Measurements from ENCODE around the gene BIRC6. TPM values are rescaled to one million over a fixed set of nuclear protein-coding genes. Genes with fewer than 3 reads are reported as not detected.

The BIRC6 gene
- total RNA-seq, 1 experiment from 2014 or later: 79.0 TPM

- no peak for DNase-seq
- no peaks in the 10 kb centered on the region for H3K27me3 ChIP-seq (ENCODE audit: insufficient read depth, low read depth)
- no peaks in the 10 kb centered on the region for H3K9me2 ChIP-seq (ENCODE audit: insufficient read depth)
- H3F3A ChIP-seq (ENCODE audit: insufficient read depth, low read depth): peaks cover 22% of the 10 kb centered on the region; the same call in 1 of the 2 replicates
- CTCF ChIA-PET: no interaction called here
- H2AFZ ChIP-seq: no peak overlapping the region
- no peaks in the 10 kb centered on the region for H3K79me2 ChIP-seq (ENCODE audit: low read depth)
- peaks cover 15% of the 10 kb centered on the region for H4K20me1 ChIP-seq (ENCODE audit: insufficient read depth)
- POLR2A ChIA-PET (ENCODE audit: unreplicated experiment): no interaction called here
- H3K27ac ChIP-seq: no peak overlapping the region
- intact Hi-C loops (cut with micrococcal nuclease; ENCODE audit: unreplicated experiment): no loop called here
- no peak overlapping the region for H3K4me2 ChIP-seq
- no peaks in the 10 kb centered on the region for H3K4me1 ChIP-seq (replicated peaks; ENCODE audit: insufficient read depth)
- peaks cover 33% of the 10 kb centered on the region for H3K36me3 ChIP-seq (ENCODE audit: low read depth)
- TF ChIP-seq EZH2 (IDR thresholded peaks at IDR 0.05; ENCODE audit: low read depth): no peak
- TF ChIP-seq, protein P1, sequence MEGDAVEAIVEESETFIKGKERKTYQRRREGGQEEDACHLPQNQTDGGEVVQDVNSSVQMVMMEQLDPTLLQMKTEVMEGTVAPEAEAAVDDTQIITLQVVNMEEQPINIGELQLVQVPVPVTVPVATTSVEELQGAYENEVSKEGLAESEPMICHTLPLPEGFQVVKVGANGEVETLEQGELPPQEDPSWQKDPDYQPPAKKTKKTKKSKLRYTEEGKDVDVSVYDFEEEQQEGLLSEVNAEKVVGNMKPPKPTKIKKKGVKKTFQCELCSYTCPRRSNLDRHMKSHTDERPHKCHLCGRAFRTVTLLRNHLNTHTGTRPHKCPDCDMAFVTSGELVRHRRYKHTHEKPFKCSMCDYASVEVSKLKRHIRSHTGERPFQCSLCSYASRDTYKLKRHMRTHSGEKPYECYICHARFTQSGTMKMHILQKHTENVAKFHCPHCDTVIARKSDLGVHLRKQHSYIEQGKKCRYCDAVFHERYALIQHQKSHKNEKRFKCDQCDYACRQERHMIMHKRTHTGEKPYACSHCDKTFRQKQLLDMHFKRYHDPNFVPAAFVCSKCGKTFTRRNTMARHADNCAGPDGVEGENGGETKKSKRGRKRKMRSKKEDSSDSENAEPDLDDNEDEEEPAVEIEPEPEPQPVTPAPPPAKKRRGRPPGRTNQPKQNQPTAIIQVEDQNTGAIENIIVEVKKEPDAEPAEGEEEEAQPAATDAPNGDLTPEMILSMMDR (conservative IDR thresholded peaks at IDR 0.05): no peak
- no TSS peak for BruUV-seq (replicated peaks)
- no peaks in the 10 kb centered on the region for H3K9me3 ChIP-seq (ENCODE audit: insufficient read depth, low read depth)
- H3K4me3 ChIP-seq: no peak overlapping the region
Observed at GRCh38 chr2:32496662-32497061, 139.8 kb downstream of the BIRC6 start.

DNA sequence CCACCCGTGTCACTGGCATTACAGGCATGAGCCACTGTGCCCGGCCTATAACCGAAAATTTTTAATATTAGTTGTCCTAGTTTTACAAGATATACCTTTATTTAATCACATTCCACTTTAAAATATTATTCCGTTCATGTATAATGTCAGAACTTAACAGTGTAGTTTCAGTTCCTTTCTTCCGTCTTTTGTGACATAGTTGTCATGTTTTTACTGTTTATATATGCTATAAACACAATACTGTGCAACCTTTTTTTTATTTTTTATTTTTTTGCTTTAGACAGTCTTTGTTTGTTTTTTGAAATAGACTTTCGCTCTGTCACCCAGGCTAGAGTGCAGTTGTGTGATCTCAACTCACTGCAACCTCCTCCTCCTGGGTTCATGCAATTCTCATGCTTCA is 141.5 kb downstream of the BIRC6 start:
- Histone ChIP-seq H3F3A (ENCODE audit: insufficient read depth, low read depth) (peaks cover 14% of the 10 kb centered on the region; the same call in 1 of the 2 replicates), H3K79me2 (ENCODE audit: low read depth) (no peaks in the 10 kb centered on the region), H3K4me3 (no peak overlapping the region), H3K27me3 (ENCODE audit: insufficient read depth, low read depth) (no peaks in the 10 kb centered on the region), H3K4me2 (no peak overlapping the region), H3K9me3 (ENCODE audit: insufficient read depth, low read depth) (no peaks in the 10 kb centered on the region), H3K4me1 (replicated peaks; ENCODE audit: insufficient read depth) (no peaks in the 10 kb centered on the region), H4K20me1 (ENCODE audit: insufficient read depth) (peaks cover 11% of the 10 kb centered on the region), H2AFZ (no peak overlapping the region), H3K27ac (no peak overlapping the region), H3K9me2 (ENCODE audit: insufficient read depth) (no peaks in the 10 kb centered on the region), H3K36me3 (ENCODE audit: low read depth) (peaks cover 44% of the 10 kb centered on the region)
- CTCF ChIA-PET: no interaction called here
- no peak for DNase-seq
- POLR2A ChIA-PET (ENCODE audit: unreplicated experiment): no interaction called here
- BruUV-seq (replicated peaks): no TSS peak
- intact Hi-C loops (cut with micrococcal nuclease; ENCODE audit: unreplicated experiment): no loop called here
- no peak for TF ChIP-seq EZH2 (IDR thresholded peaks at IDR 0.05; ENCODE audit: low read depth)
- TF ChIP-seq, protein P1 (conservative IDR thresholded peaks at IDR 0.05): no peak

GRCh38 chr2:32502941-32503340 is 146.1 kb downstream of the BIRC6 start:
- no peak overlapping the region for H3K4me2 ChIP-seq
- H3K27me3 ChIP-seq (ENCODE audit: insufficient read depth, low read depth): no peaks in the 10 kb centered on the region
- H3K27ac ChIP-seq: no peak overlapping the region
- ChIA-PET CTCF (no interaction called here), POLR2A (ENCODE audit: unreplicated experiment) (no interaction called here)
- H3F3A ChIP-seq (ENCODE audit: insufficient read depth, low read depth): peaks cover 15% of the 10 kb centered on the region; the same call in 1 of the 2 replicates
- no peak for TF ChIP-seq EZH2 (IDR thresholded peaks at IDR 0.05; ENCODE audit: low read depth)
- TF ChIP-seq, protein P1 (conservative IDR thresholded peaks at IDR 0.05): no peak
- H3K9me2 ChIP-seq (ENCODE audit: insufficient read depth): no peaks in the 10 kb centered on the region
- H3K36me3 ChIP-seq (ENCODE audit: low read depth): peaks cover 31% of the 10 kb centered on the region
- no peak for DNase-seq
- BruUV-seq (replicated peaks): no TSS peak
- no peaks in the 10 kb centered on the region for H3K9me3 ChIP-seq (ENCODE audit: insufficient read depth, low read depth)
- H3K79me2 ChIP-seq (ENCODE audit: low read depth): no peaks in the 10 kb centered on the region
- H3K4me3 ChIP-seq: no peak overlapping the region
- H4K20me1 ChIP-seq (ENCODE audit: insufficient read depth): 0 out of 2 replicates have a peak, but pooled peaks cover 4% of the 10 kb centered on the region
- no peaks in the 10 kb centered on the region for H3K4me1 ChIP-seq (replicated peaks; ENCODE audit: insufficient read depth)
- intact Hi-C loops (cut with micrococcal nuclease; ENCODE audit: unreplicated experiment): no loop called here
- H2AFZ ChIP-seq: no peak overlapping the region

Data from PC-9 (cell line).